Measurements from ENCODE around the gene SEMA5B.

The SEMA5B gene

DNA sequence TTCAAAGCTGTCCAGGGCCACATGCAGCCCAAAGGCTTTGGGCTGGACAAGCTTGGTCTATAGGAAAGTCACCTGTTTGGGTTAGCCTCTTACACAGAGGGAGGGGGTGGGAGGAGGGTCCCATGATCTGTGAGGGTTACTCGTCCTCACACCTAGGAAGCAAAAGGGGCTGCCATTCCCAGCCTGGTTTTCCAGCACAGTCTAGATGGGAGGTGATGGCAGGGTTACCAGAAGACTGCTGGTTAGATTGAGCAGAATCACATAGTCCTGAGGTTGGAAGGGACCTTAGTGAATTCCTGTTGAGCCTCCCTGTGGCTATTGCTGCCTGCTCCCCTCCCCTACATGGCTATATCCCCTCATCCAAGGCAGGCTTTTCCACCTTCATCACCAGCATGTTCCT lies 101.8 kb downstream of the SEMA5B start:
- no peak for TF ChIP-seq POLR2A (IDR thresholded peaks at IDR 0.05; ENCODE audit: low read length)
- no peak for TF ChIP-seq GATA1 (IDR thresholded peaks at IDR 0.05; ENCODE audit: low read depth, low read length)
- no peak for DNase-seq

DNA sequence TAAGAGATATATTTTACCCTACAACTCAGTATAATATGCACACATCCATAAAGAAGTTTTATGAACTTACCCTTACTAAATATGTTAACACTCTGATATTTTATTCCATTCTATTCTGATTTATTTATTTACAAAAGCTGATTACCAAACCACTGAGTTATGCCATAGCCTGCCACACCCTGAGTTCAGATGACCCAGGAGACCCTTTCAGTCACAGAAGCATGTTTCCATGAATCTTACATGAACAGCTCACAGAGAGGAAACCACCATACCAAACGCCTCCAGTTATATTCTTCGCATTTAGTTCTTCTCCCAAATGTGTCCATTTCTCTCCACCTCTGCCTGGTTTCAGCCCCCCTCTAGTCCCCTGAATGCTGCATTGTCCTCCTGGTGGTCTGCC lies 103.5 kb downstream of the SEMA5B start:
- DNase-seq: no peak
- TF ChIP-seq POLR2A (IDR thresholded peaks at IDR 0.05; ENCODE audit: low read length) (no peak), GATA1 (IDR thresholded peaks at IDR 0.05; ENCODE audit: low read depth, low read length) (no peak)

DNA sequence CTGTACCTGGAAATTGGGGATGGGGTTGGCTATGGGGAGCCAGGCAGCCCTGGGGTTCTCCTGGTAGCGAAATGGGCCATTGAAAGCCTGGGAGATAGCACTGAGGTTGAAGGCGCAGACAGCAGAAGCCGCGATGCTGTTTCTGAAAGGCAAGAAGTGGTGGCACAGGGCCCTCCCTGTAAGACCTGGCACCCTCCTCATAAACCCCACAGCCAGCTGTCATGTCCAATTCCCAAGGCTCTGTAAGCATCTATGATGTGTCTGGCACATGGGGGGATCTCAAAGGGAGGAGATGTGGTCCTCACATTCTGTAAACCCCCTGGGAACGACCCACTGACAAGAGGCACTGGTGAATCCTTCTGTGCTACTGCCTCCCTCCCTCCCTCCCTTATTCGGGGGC lies 104.0 kb downstream of the SEMA5B start:
- no peak for TF ChIP-seq POLR2A (IDR thresholded peaks at IDR 0.05; ENCODE audit: low read length)
- no peak for TF ChIP-seq GATA1 (IDR thresholded peaks at IDR 0.05; ENCODE audit: low read depth, low read length)
- DNase-seq: no peak

DNA sequence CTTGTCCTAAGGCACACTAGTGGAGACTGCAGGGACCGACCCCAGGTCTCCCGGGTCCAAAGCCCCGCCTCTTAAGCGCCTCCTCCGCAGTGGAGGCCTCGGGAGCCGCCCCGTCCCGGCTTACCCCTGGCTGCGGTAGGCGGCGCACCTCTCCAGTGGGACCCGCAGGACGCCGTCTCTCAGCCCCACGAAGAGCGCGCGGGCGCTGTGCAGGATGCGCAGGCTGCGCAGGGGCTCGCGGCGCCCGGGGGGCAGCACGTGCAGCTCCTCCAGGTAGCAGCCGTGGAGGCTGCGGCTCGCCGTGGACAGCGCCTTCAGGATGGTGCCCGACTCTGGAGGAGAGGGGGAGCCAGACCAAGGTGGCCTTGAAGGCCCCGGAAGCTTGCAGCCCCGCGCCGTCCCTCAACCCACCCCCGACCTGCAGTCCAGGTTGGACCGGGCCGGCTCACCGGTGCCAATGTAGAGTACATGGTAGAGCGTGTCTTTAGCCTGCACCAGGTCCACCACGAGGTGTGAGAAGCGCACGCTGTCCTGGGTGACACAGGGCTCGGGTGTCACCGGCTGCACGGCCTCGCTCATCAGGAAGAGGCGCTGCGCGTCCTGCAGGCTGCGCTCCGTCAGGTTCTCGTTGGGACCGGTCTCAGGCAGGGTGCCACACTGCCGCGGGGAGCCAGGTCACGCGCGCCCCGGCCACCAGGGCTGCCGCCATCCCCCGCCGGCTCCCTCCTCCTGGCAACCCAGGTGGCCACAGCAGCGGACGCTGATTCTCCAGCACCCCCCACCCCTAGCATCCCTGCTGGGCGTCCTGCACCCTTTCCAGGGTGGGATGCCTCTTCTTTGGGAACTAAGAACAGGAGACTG lies 105.5 kb downstream of the SEMA5B start:
- TF ChIP-seq POLR2A (IDR thresholded peaks at IDR 0.05; ENCODE audit: low read length) (no peak), GATA1 (IDR thresholded peaks at IDR 0.05; ENCODE audit: low read depth, low read length) (no peak)
- DNase-seq: peak; percentile 31 to 32

DNA sequence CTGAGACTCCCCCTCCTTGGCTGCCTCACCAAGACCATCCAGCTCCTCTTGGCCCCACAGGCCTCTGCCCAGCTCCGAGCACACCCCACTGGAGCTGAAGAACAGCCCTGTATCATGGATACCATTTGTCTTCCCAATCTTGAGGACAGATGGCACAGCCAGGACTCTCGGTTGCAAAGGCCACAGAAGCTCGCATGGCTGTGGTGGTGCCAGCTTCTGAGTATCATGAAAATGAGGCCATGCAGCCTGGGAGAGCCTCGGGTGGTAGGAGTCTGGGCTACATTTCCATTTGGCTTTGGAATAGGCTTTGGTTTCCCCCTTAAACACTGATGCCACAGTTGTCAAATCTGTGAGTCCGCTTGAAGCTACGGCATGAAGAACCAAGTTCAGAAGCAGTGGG lies 106.6 kb downstream of the SEMA5B start:
- TF ChIP-seq GATA1 (IDR thresholded peaks at IDR 0.05; ENCODE audit: low read depth, low read length) (no peak), POLR2A (IDR thresholded peaks at IDR 0.05; ENCODE audit: low read length) (no peak)
- no peak for DNase-seq

DNA sequence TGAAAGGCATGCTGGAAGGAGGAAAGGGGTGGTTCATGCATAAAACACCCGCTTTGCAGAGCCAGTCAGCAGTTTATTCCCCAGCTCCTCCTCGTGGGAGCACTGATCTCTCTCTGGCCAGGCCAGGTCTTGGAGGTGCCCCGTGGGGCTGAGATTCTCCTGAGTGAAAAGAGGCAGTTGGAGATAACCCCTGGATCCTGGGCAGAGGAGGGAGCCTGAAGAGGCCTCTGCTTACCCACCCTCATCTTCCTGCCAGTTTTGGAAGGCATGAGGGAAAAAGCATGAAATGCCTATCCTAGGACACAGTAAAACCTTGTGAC lies 108.3 kb downstream of the SEMA5B start:
- DNase-seq: no peak
- no peak for TF ChIP-seq POLR2A (IDR thresholded peaks at IDR 0.05; ENCODE audit: low read length)
- TF ChIP-seq GATA1 (IDR thresholded peaks at IDR 0.05; ENCODE audit: low read depth, low read length): no peak

DNA sequence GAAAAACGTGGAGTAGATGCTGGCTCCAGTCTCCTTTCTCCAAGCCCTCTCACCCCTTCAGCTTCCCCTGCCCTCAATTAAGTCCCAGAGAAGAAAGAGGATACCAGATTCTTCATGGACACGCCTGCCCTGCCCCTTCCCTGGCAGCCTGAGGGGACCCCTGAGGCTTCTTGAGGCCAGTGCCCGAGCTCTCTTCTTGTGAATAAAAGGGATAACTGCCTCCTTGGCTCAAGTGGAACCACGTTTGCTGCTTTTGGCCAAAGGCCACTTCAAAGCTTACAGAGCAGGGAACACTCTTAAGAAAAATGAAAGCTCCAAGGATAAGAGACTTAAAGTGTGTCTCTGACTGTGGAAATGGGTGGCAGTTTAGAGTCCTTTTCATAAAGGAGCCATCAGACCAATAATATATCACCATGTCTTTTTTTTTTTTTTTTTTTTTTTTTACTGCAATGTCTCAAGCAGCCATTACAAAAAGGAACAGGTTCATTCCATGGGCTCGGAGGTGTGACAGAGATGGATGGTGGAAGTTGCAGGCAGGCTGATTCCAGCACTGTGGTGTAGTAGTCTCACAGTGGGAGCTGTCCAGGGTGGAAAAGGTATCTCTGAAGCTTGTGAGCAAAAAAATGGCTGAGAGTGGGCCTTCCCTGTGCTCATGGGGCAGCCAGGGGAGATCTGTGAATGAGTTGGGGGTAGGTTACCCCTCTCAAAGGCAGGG lies 108.8 kb downstream of the SEMA5B start:
- TF ChIP-seq GATA1 (IDR thresholded peaks at IDR 0.05; ENCODE audit: low read depth, low read length) (no peak), POLR2A (IDR thresholded peaks at IDR 0.05; ENCODE audit: low read length) (no peak)
- no peak for DNase-seq

DNA sequence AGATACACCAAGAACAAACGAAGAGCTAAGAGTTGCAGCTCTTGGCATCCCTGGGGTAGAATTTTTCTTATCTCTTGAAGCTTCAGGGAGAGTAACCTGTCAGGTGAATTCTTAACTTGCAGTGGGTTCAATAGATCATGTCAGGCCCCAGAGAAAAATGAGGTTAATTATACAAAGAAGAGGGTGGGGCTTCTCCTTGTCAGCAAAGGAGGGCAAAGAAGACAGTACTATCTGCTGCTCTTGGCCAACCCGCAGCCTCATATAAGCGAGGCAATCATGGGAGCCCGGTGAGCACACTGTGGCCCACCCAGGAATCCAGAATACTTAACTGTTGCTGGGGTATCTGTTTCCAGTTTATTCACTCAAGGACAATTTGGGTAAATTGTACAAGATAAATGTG lies 110.2 kb downstream of the SEMA5B start:
- TF ChIP-seq GATA1 (IDR thresholded peaks at IDR 0.05; ENCODE audit: low read depth, low read length) (no peak), POLR2A (IDR thresholded peaks at IDR 0.05; ENCODE audit: low read length) (no peak)
- no peak for DNase-seq

DNA sequence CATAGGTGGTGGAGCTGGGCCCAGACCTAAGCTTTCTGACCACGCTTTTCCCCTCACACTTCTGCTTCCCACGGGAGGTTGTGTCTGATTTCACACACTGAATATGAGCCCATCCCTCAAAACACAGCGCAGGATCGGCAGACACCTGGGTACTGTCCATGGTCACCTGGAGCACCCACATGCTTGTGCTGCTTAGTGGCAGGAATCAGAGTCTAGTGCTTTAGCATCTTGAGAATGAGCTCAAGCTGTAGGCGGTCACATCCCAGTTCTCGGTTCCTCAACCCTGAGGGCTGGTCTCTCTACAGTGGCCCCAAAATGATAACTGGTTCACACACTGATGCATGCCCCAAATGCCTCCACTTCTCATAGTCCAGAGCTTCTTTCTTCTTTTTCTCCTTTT lies 111.0 kb downstream of the SEMA5B start:
- TF ChIP-seq GATA1 (IDR thresholded peaks at IDR 0.05; ENCODE audit: low read depth, low read length) (no peak), POLR2A (IDR thresholded peaks at IDR 0.05; ENCODE audit: low read length) (no peak)
- DNase-seq: no peak

DNA sequence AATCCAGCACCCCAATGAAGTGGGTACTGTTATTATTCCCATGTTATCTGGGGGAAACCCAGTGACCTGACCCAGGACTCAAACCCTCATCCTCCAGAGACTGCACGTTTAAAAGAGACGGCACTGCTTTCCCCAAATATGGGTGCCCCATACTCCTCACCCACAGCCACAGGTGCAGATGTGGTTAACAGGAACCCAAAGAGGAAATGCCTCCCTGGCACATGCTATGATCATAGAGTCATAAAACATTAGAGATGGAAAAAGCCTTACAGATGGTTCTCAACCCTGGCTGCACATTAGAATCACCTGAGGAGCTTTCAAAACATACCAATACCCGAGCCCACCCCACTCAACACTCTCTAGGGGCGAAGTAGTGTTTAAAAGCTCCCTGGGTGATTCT lies 111.5 kb downstream of the SEMA5B start:
- no peak for DNase-seq
- TF ChIP-seq GATA1 (IDR thresholded peaks at IDR 0.05; ENCODE audit: low read depth, low read length): no peak
- no peak for TF ChIP-seq POLR2A (IDR thresholded peaks at IDR 0.05; ENCODE audit: low read length)

DNA sequence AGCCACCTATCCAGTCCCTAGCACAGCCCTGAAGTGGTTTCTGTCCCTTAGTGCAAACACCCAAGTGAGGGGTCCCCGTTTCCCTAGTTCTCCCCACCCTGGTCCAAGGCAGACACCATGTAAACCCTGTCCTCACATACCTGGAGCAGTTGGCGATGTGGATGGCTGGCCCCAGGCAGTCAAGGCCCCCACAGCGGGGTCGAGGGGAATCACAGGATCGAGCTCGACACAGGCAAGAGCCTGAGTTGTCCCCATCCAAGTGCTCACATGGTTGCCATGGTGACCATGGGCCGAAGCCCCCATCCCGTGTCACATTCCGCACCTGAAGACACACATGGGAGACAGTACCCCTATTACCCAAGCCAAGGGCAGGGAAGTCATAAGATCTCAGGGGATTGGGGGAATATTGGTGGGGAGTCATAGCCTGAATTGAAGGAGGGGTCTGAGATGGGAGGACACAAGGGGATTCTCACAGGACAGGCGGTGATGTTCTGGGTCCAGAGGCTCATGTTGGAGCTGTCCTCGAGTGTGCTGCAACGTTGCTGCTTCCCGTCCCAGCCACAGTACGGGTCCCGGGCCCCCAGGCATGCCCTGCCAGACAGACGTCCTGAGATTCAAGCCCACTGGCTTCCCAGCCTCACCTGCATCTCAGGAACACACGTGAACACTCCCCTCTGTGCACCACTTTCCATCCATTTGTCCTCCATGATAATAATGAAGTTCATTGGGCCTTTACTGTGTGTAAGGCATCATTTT lies 112.1 kb downstream of the SEMA5B start:
- no peak for DNase-seq
- TF ChIP-seq POLR2A (IDR thresholded peaks at IDR 0.05; ENCODE audit: low read length) (no peak), GATA1 (IDR thresholded peaks at IDR 0.05; ENCODE audit: low read depth, low read length) (no peak)

DNA sequence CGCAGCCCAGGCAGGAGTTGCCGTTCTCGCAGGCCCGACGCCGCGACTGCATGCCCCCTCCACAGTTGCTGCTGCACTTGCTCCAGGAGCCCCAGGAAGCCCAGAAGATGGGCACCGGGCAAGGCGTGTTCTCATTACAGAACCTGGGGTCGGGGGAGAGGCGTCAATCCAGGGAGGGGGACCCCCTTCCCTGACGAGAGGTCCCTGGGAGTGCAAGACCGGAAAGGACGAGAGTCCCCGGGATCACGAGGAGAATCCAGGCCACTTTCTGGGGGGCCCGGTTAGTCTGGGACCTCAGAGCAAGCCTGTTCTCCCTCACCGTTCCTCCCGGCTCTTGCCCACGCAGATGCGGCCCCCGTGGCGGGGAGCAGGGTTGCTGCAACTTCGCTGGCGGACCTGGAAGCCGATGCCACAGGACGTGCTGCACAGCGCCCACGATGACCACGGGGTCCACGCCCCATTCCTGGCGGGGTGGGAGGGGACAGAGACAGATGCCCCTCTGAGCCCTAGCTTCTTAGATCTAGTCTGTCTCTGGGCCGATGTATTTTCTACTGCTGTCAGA lies 113.9 kb downstream of the SEMA5B start:
- DNase-seq: no peak
- no peak for TF ChIP-seq POLR2A (IDR thresholded peaks at IDR 0.05; ENCODE audit: low read length)
- TF ChIP-seq GATA1 (IDR thresholded peaks at IDR 0.05; ENCODE audit: low read depth, low read length): no peak

DNA sequence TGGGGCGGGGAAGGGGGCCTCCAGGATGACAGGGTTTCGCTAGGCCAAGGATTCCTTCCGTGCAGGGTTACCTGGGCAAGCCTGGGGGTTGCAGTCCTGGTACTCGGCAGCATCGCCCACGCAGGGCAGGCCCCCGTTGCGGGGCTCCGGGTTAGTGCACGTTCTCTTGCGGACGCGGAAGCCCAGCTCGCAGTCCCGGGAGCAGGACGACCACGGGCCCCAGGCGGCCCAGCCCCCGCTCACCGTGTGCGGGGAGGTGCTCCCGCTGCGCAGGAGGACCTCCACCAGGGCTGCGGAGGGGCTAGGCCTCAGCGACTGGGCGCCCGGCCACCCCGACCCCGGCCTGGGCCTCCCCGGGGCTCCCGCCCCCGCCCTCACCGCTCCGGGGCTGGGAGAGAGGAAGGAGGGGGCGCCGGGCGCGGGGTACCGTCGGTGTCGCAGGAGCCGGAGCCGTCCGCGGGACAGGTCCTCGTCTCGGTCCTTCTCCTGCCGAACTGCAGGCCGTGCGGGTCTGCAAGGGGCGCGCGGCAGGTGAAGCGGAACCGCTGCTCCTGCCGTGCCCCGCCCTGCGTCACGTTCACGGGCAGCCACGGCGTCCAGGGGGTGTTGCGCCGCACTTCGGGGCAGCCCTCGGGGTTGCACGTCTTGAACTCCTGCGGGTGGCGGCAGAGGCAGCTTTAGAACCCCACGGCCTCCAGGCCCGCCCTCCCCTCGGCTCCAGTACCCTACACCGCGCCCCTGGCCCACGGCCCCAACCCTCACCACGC lies 114.6 kb downstream of the SEMA5B start:
- no peak for DNase-seq
- TF ChIP-seq POLR2A (IDR thresholded peaks at IDR 0.05; ENCODE audit: low read length) (no peak), GATA1 (IDR thresholded peaks at IDR 0.05; ENCODE audit: low read depth, low read length) (no peak)

All from erythroblast (primary cell).